T47D (cell line): ENCODE measurements around the gene EIF4G3.

Source experiments
- DNase-seq, 2 experiments: peaks; one replicate each; pipeline versions ENCODE4 v3.0.0 to v3.0.0-alpha.2; 2011 to 2012; ENCODE audit warnings: low read depth in 1 of 2, low spot score in 1 of 2
- JUND ChIP-seq: IDR thresholded peaks from 2 replicates; pipeline ENCODE4 v1.6.1; 2012; ENCODE audit warnings: low read depth
- in situ Hi-C: cut with HindIII; loops from 2 replicates; pipeline ENCODE4 v1.10.0; 2016; ENCODE audit warnings: low sequenced_read_pairs, low pct_unique_long_range_greater_than_20kb

The EIF4G3 gene

GRCh38 chr1:20848162-20848561, 328.5 kb downstream of the EIF4G3 start:
- no peak for DNase-seq
- no peak for TF ChIP-seq JUND
- in situ Hi-C loops, result no loop called here

- in situ Hi-C loops, result no loop called here
- no peak for TF ChIP-seq JUND
- no peak for DNase-seq
Measured at GRCh38 chr1:20847611-20848080, 329.1 kb downstream of the EIF4G3 start.

DNA sequence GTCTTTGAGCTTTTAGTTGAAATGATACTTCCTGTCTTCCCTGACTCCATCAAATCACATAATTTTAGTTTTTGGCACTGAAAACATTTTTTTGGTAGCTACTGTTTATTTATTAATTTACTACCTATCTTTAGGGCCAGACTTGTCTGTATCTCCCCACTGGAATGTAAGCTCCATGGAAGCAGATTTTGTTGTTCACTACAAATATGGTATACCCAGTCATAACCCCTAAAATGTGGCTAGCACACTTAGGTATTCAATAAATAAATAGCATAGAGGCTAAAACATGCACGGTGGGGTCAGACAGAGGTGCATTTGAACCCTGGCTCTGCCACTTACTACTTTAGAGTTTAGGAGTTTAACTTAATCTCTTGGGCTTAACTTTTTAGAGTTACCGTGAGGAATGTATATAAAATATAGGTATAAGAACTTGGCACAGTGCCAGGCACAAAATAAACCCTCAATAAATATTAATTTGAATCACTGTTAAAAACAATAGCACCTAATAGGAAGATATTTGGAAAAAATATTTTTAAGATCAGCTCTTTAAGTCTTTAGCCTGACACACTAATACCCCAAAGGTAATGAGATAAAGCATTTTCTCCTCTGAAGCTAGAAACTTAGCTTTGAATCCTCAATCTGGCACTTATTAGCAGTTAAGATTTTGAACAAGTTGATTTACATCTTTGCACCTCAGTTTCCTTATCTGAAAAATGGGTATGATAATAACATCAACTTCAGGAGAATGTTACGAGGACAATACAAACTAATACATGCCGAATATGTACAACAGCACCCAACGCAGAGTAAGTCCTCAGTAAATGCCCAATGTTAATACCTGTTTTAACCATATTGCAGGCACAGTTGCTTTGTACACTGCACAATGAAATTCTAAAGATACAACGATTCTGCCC, 330.0 kb downstream of the EIF4G3 start:
- TF ChIP-seq JUND, result no peak
- in situ Hi-C loops, result no loop called here
- no peak for DNase-seq

GRCh38 chr1:20840731-20841130, 336.0 kb downstream of the EIF4G3 start:
- in situ Hi-C loops, result no loop called here
- no peak for DNase-seq
- TF ChIP-seq JUND, result no peak

DNA sequence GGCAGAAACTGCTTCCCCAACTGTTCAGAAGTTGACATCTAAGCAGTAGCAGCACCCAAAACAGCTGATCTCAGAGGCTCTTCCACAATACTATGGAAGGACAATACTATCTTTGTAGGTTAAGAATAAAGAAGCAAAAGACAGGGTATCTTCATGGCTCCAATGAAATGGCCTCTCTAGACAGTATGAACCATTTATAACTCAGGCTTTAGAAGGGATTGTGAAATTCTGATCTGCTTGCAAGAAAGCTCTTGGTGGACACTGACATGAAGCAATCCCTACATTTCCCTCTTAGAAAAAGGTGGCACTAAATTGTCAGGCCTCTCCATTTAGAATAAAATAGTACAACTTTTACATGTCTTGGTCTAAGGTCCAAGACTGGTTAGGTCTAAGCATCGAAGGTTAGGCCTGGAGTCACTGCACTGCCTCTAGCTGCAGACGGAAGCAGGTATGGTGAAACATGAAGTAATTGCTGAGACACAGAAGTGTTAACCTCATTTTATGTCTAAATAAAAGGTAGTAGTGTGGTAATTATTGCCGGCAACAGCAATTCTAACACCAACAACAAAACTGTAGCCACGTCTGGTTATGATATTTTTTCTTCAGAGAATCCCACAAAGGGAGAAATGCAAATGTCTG, 339.0 kb downstream of the EIF4G3 start:
- TF ChIP-seq JUND, result no peak
- in situ Hi-C loops, result no loop called here
- no peak for DNase-seq

DNA sequence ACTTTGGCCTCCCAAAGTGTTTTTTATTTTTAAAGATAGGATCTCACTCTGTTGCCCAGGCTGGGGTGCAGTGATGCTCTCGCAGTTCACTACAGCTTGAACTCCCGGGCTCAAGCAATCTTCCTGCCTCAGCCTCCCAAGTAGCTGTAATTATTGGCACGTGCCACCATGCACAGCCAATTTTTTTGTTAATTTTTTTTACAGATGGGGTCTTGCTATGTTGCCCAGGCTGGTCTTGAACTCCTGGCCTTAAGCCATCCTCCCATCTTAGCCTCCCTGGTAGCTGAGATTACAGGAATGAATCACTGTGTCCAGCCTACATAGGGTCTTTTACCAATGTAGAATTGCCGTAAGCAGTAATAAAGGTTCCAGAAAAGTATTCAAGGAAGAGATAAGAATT, 340.5 kb downstream of the EIF4G3 start:
- TF ChIP-seq JUND, result no peak
- DNase-seq, result no peak
- in situ Hi-C loops, result no loop called here

DNA sequence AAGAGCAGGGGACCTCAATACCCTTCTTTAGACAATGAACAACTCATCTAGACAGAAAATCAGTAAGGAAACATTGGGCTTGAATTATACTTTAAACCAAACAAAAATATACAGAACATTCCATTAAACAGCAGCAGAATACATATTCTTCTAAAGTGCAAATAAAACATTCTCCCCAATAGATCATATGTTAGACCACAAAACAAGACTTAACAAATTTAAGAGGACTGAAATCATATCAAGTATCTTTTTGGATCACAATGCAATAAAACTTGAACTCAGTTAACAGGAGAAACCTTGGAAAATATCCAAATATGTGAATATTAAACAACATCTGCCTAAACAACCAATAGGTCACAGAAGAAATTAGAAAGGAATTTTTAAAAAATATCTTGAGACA, 341.9 kb downstream of the EIF4G3 start:
- no peak for TF ChIP-seq JUND
- DNase-seq, result no peak
- in situ Hi-C loops, result no loop called here

DNA sequence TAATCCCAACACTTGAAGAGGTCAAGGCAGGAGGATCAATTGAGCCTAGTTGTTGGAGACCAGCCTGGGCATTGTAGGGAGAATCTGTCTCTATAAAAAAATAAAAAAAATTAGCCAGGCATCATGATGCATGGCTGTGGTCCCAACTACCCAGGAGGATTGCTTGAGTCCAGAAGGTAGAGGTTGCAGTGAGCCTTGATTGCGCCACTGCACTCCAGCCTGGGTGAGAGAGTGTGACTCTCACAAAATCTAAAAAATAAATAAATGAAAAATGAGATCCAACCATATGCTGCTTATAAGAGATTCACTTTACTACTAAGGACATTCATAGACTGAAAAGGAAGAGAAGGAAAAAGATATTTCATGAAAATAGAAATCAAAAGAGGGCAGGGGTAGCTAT, 342.5 kb downstream of the EIF4G3 start:
- in situ Hi-C loops, result no loop called here
- no peak for TF ChIP-seq JUND
- no peak for DNase-seq

- no peak for DNase-seq
- TF ChIP-seq JUND, result no peak
- in situ Hi-C loops, result no loop called here
Measured at GRCh38 chr1:20830378-20830777, 346.3 kb downstream of the EIF4G3 start.

DNA sequence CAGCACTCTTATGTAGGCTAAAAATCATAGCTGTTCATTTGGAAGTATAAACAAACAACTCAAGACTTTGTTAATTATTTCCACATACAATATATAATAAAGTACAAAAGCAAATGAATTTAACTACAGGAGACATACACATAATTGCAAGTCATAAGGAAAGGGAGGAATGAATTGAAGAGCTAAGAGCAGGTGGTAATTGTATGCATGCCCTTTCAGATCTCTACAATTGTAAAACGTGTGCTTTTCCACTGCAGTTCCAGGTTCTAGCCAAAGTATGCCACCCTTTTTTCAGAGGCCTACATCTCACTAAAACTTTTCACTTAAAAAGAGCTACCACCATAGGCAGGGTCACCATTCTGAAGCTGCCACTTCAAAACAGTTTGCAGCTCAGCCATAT, 346.8 kb downstream of the EIF4G3 start:
- no peak for TF ChIP-seq JUND
- no peak for DNase-seq
- in situ Hi-C loops, result no loop called here

DNA sequence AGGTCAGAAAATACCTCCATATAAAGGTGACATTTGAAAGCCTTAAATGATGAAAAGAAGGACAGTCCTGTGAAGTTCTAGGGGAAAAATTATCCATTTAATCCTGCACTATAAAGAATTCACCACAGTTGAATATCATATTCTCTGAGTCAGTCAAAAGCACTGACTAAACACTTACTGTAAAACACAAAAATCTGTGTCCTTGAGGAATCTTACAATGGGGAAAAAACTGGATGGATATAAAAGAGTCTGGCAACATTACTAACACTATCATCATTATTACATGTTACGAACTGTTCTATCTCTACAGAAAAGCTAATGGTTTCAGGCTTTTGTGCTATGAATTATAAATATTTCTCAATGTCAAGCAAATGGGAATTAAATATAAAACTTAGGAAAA, 347.2 kb downstream of the EIF4G3 start:
- in situ Hi-C loops, result no loop called here
- DNase-seq, result no peak
- TF ChIP-seq JUND, result no peak

- in situ Hi-C loops, result no loop called here
- TF ChIP-seq JUND, result no peak
- no peak for DNase-seq
Measured at GRCh38 chr1:20823845-20824244, 352.9 kb downstream of the EIF4G3 start.

- in situ Hi-C loops, result no loop called here
- DNase-seq, result no peak
- TF ChIP-seq JUND, result no peak
Measured at GRCh38 chr1:20821466-20821865, 355.2 kb downstream of the EIF4G3 start.
